Breast epithelium (tissue), 3 donors: ENCODE data around the gene RAB32. TPM values are rescaled to one million over a fixed set of nuclear protein-coding genes. Genes with fewer than 3 reads are reported as not detected.

Experiments
- total RNA-seq, 3 donors: library from RNA; depleted of rRNA; stranded (reverse); fragments of >200 nt; gene quantifications; one replicate each; pipeline ENCODE4 v1.1.0, GENCODE V29; 2016

The RAB32 gene
- total RNA-seq, 3 donors from 2014 or later, result 32.5 to 43.8 (median 36.7) TPM

Other genes starting within 250 kb of the RAB32 start
- gene ADGB, start 55.1 kb downstream of the RAB32 start, total RNA-seq, result not detected